PC-3 (cell line): Measurements from ENCODE around the gene ATP1B1.

Experiments
- CTCF ChIP-seq: fragments of 300-600 bp; sonication (generic); conservative IDR thresholded peaks from 2 replicates; pipeline ENCODE4 v1.5.1; 2017; ENCODE audit warnings: antibody characterized with exemption, low read depth, mild to moderate bottlenecking, low read length
- EZH2 ChIP-seq: fragments of 300-600 bp; sonication (generic); IDR thresholded peaks from one replicate; pipeline ENCODE4 v1.6.1; 2017; ENCODE audit warnings: antibody characterized with exemption, mild to moderate bottlenecking, low read length; ENCODE audit not compliant: unreplicated experiment
- EZH2phosphoT487 ChIP-seq: fragments of 300-600 bp; sonication (generic); IDR thresholded peaks from 2 replicates; pipeline ENCODE4 v1.6.1; 2018; ENCODE audit warnings: mild to moderate bottlenecking, antibody characterized with exemption, low read length, borderline replicate concordance

- TF ChIP-seq EZH2 (no peak), CTCF (no peak), EZH2phosphoT487 (no peak)
Measured at GRCh38 chr1:169108223-169108622, 1.7 kb downstream of the ATP1B1 start.
